CD14-positive monocyte (primary cell): ENCODE data around the gene OSMR. TPM values are rescaled to one million over a fixed set of nuclear protein-coding genes. Genes with fewer than 3 reads are reported as not detected.

Experiments
- DNase-seq, 3 donors: peaks; one replicate each; pipeline ENCODE4 v3.0.0-alpha.2; 2011 to 2022
- H2AFZ ChIP-seq: 2 replicates; pipeline ENCODE4 v1.6.0; 2012; ENCODE audit warnings: mild to moderate bottlenecking, low read depth, low read length, inconsistent platforms; ENCODE audit not compliant: insufficient read depth, poor library complexity, severe bottlenecking
- H3K27ac ChIP-seq, 2 donors: 1 replicate in 1 of 2; 2 replicates in 1 of 2; pipeline ENCODE4 v1.5.1; 2012 to 2013; ENCODE audit warnings: low read length in 2 of 2, control low read depth in 1 of 2, inconsistent platforms in 1 of 2, low read depth in 1 of 2, mild to moderate bottlenecking in 1 of 2
- H3K27me3 ChIP-seq, 2 donors: one replicate each; pipeline versions ENCODE4 v1.6.0 to v1.6.1; 2011 to 2013; ENCODE audit warnings: low read length in 2 of 2; ENCODE audit not compliant: control insufficient read depth in 2 of 2, insufficient read depth in 2 of 2
- H3K36me3 ChIP-seq, 2 donors: replicated peaks in 1 of 2; 1 replicate in 1 of 2; 2 replicates in 1 of 2; pipeline versions ENCODE4 v1.5.1 to v1.6.1; 2012 to 2013; ENCODE audit warnings: low read length in 2 of 2, control low read depth in 1 of 2, inconsistent platforms in 1 of 2, mild to moderate bottlenecking in 1 of 2; ENCODE audit not compliant: insufficient read depth in 2 of 2, control insufficient read depth in 1 of 2
- H3K4me1 ChIP-seq, 2 donors: 1 replicate in 1 of 2; 2 replicates in 1 of 2; pipeline versions ENCODE4 v1.5.1 to v1.6.1; 2012 to 2013; ENCODE audit warnings: low read length in 2 of 2, control low read depth in 1 of 2, inconsistent platforms in 1 of 2, mild to moderate bottlenecking in 1 of 2, moderate library complexity in 1 of 2; ENCODE audit not compliant: insufficient read depth in 2 of 2, control insufficient read depth in 1 of 2
- H3K4me2 ChIP-seq: replicated peaks from 2 replicates; pipeline ENCODE3; 2012; ENCODE audit warnings: low read length, moderate library complexity, mild to moderate bottlenecking; ENCODE audit not compliant: poor library complexity, severe bottlenecking; ENCODE audit errors: extremely low read depth
- H3K4me3 ChIP-seq, 3 experiments: fragments of 200-600 bp in 1 of 3; sonication (generic) in 1 of 3; replicated peaks in 1 of 3; 1 replicate in 2 of 3; 2 replicates in 1 of 3; pipeline ENCODE4 v1.5.1; 2011 to 2013; ENCODE audit warnings: low read length in 3 of 3, mild to moderate bottlenecking in 3 of 3, control low read depth in 2 of 3, low read depth in 2 of 3, inconsistent platforms in 1 of 3, moderate library complexity in 1 of 3
- H3K79me2 ChIP-seq: 2 replicates; pipeline ENCODE4 v1.6.0; 2012; ENCODE audit warnings: mild to moderate bottlenecking, control low read depth, inconsistent platforms, low read length, moderate library complexity; ENCODE audit not compliant: insufficient read depth
- H3K9ac ChIP-seq: 2 replicates; pipeline ENCODE4 v1.6.0; 2017; ENCODE audit warnings: low read length, mild to moderate bottlenecking; ENCODE audit not compliant: insufficient read depth, poor library complexity, severe bottlenecking
- H3K9me3 ChIP-seq, 2 donors: replicated peaks in 1 of 2; 1 replicate in 1 of 2; 2 replicates in 1 of 2; pipeline versions ENCODE4 v1.5.1 to v1.6.1; 2012 to 2013; ENCODE audit warnings: low read length in 2 of 2, control low read depth in 1 of 2; ENCODE audit not compliant: control insufficient read depth in 1 of 2, insufficient read depth in 1 of 2
- H4K20me1 ChIP-seq: 2 replicates; pipeline ENCODE4 v1.6.0; 2012; ENCODE audit warnings: mild to moderate bottlenecking, low read length, control low read depth, moderate library complexity; ENCODE audit not compliant: insufficient read depth
- H3K27ac Mint-ChIP-seq, 7 donors: one replicate each; pipeline ENCODE4 v1.8.0; 2020; ENCODE audit warnings: mild to moderate bottlenecking in 7 of 7, mixed read lengths in 7 of 7, moderate library complexity in 6 of 7, inconsistent platforms in 2 of 7
- H3K27me3 Mint-ChIP-seq, 3 donors: one replicate each; pipeline ENCODE4 v1.8.0; 2021 to 2022; ENCODE audit warnings: low read depth in 3 of 3, mild to moderate bottlenecking in 3 of 3, mixed read lengths in 3 of 3, moderate library complexity in 3 of 3, inconsistent platforms in 1 of 3
- H3K36me3 Mint-ChIP-seq, 2 donors: one replicate each; pipeline ENCODE4 v1.8.0; 2020; ENCODE audit warnings: mixed read lengths in 2 of 2, inconsistent platforms in 1 of 2, mild to moderate bottlenecking in 1 of 2
- H3K4me1 Mint-ChIP-seq: one replicate; pipeline ENCODE4 v1.8.0; 2020; ENCODE audit warnings: mild to moderate bottlenecking, mixed read lengths
- H3K4me3 Mint-ChIP-seq, 2 donors: one replicate each; pipeline ENCODE4 v1.8.0; 2020; ENCODE audit warnings: mild to moderate bottlenecking in 2 of 2, mixed read lengths in 2 of 2, moderate library complexity in 1 of 2
- H3K9me3 Mint-ChIP-seq, 7 donors: one replicate each; pipeline ENCODE4 v1.8.0; 2020 to 2022; ENCODE audit warnings: mixed read lengths in 7 of 7, mild to moderate bottlenecking in 6 of 7, moderate library complexity in 6 of 7, inconsistent platforms in 2 of 7
- CTCF ChIP-seq: fragments of 200-600 bp; IDR thresholded peaks from one replicate; pipeline ENCODE4 v1.8.0; 2022; ENCODE audit warnings: antibody characterized with exemption, mild to moderate bottlenecking
- WGBS: methylation state at CpG from one replicate; pipeline ENCODE4 v1.1.5; 2013; ENCODE audit warnings: missing lambda C conversion rate; ENCODE audit not compliant: insufficient coverage; 5-methylcytosine and 5-hydroxymethylcytosine counted together
- intact Hi-C, 2 donors: fragments of 100-400 bp; cut with micrococcal nuclease; formaldehyde crosslinking; loops; one replicate each; pipeline versions ENCODE4 v1.15.0 to v1.15.1; 2023
- polyA plus RNA-seq, 3 donors: library from polyadenylated mRNA; depleted of rRNA in 1 of 3; unstranded in 2 of 3; stranded (reverse) in 1 of 3; fragments of 300-500 nt in 2 of 3; fragments of >200 nt in 1 of 3; fragmentation: Illumina TruSeq in 2 of 3; gene quantifications; 1 replicate in 2 of 3; 2 replicates in 1 of 3; pipeline ENCODE4 v1.2.3, GENCODE V29; 2012 to 2021

OSMR gene
- polyA plus RNA-seq, 3 donors: not detected

- no peak overlapping the region for H3K4me2 ChIP-seq
- TF ChIP-seq CTCF: no peak
- H3K4me3 Mint-ChIP-seq: no peak overlapping the region
- no peak overlapping the region for H3K9ac ChIP-seq
- no peaks in the 10 kb centered on the region for H3K4me1 ChIP-seq
- H2AFZ ChIP-seq: no peak overlapping the region
- intact Hi-C loops: no loop called here
- H3K79me2 ChIP-seq: no peaks in the 10 kb centered on the region
- H3K27ac ChIP-seq: no peak overlapping the region
- no peak overlapping the region for H3K27ac Mint-ChIP-seq
- no peaks in the 10 kb centered on the region for H3K9me3 ChIP-seq
- peaks cover 0 to 6% (median 0%) of the 10 kb centered on the region in 7 donors for H3K9me3 Mint-ChIP-seq
- DNase-seq: no peak
- no peaks in the 10 kb centered on the region for H3K36me3 Mint-ChIP-seq
- H3K4me3 ChIP-seq: no peak overlapping the region
- H4K20me1 ChIP-seq: no peaks in the 10 kb centered on the region
- H3K27me3 ChIP-seq: peaks cover 14 to 20% of the 10 kb centered on the region in 2 donors
- peaks cover 16 to 34% (median 25%) of the 10 kb centered on the region in 3 donors for H3K27me3 Mint-ChIP-seq
- no peaks in the 10 kb centered on the region for H3K36me3 ChIP-seq
- 73% methylated on average over 5 of the region's 7 CpGs for WGBS
- H3K4me1 Mint-ChIP-seq: no peaks in the 10 kb centered on the region
Observed at GRCh38 chr5:38916802-38917201, 71.0 kb downstream of the OSMR start.

GRCh38 chr5:38921174-38921573 is 75.4 kb downstream of the OSMR start:
- H3K4me2 ChIP-seq: no peak overlapping the region
- H3K4me3 Mint-ChIP-seq: no peak overlapping the region
- no peak overlapping the region for H3K27ac ChIP-seq
- peaks cover 20 to 44% (median 27%) of the 10 kb centered on the region in 3 donors for H3K27me3 Mint-ChIP-seq
- no peaks in the 10 kb centered on the region for H3K9me3 ChIP-seq
- no peaks in the 10 kb centered on the region for H3K79me2 ChIP-seq
- H3K9ac ChIP-seq: no peak overlapping the region
- no peaks in the 10 kb centered on the region for H3K9me3 Mint-ChIP-seq
- DNase-seq: no peak
- no peak overlapping the region for H3K4me3 ChIP-seq
- H4K20me1 ChIP-seq: no peaks in the 10 kb centered on the region
- no peak for TF ChIP-seq CTCF
- H3K4me1 Mint-ChIP-seq: no peaks in the 10 kb centered on the region
- no peaks in the 10 kb centered on the region for H3K36me3 Mint-ChIP-seq
- intact Hi-C loops: loop anchor here in 1 of 2 donors (10.0 kb wide), 1 partner anchor 476 kb away; no protein-coding TSS in a partner anchor
- peaks cover 26 to 31% of the 10 kb centered on the region in 2 donors for H3K27me3 ChIP-seq
- H3K4me1 ChIP-seq: no peaks in the 10 kb centered on the region
- no CpG with 5 or more reads among the region's 1 CpG for WGBS
- H2AFZ ChIP-seq: no peak overlapping the region
- H3K36me3 ChIP-seq: no peaks in the 10 kb centered on the region
- no peak overlapping the region for H3K27ac Mint-ChIP-seq
